ENCODE data around the gene SLC5A3.

Gene SLC5A3

DNA sequence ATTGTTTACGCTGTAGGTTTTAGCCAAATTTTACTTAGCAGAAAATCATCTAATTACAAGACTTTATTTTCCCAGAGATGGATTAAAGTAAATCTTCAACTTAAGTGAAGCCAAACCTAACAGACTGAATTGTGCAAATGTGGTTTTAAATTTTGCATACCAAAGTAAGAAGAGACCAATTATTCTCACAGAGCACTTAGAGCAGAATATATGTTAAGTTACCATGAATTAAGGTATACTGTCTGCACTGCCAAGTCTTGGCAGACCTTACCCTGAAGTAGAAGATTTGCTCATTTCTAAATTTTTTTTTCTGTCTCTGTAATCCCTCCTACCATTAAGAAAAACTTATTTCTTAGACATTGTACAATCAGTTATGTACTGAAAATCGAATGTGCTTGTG lies 24.1 kb downstream of the SLC5A3 start:
- no peak overlapping the region for H3K4me3 ChIP-seq (ENCODE audit: low read depth, low read length)
- TF ChIP-seq, protein P1, sequence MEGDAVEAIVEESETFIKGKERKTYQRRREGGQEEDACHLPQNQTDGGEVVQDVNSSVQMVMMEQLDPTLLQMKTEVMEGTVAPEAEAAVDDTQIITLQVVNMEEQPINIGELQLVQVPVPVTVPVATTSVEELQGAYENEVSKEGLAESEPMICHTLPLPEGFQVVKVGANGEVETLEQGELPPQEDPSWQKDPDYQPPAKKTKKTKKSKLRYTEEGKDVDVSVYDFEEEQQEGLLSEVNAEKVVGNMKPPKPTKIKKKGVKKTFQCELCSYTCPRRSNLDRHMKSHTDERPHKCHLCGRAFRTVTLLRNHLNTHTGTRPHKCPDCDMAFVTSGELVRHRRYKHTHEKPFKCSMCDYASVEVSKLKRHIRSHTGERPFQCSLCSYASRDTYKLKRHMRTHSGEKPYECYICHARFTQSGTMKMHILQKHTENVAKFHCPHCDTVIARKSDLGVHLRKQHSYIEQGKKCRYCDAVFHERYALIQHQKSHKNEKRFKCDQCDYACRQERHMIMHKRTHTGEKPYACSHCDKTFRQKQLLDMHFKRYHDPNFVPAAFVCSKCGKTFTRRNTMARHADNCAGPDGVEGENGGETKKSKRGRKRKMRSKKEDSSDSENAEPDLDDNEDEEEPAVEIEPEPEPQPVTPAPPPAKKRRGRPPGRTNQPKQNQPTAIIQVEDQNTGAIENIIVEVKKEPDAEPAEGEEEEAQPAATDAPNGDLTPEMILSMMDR (IDR thresholded peaks at IDR 0.05; ENCODE audit: low read depth, low read length) = no peak

DNA sequence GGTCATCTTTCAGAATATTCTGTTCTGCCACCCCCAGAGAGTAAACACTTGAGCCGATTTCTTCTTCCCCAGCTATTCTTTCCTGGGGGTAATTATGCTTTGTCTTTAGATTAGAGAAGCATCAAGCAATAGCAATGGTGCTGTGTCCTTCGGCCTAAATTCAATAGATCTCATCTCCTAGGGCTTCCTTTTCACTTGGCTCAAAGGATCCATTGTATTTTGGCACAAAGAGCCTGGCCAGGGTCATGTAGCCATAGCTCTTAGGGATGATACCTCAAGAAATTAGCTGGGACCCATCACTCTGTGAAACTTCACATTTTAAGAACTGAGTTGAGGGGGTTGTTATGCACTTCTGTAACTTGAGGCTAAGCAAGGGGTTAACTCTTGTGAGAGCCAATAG lies 27.0 kb downstream of the SLC5A3 start:
- H3K4me3 ChIP-seq (ENCODE audit: low read depth, low read length) = no peak overlapping the region
- TF ChIP-seq, protein P1 (IDR thresholded peaks at IDR 0.05; ENCODE audit: low read depth, low read length) = no peak

DNA sequence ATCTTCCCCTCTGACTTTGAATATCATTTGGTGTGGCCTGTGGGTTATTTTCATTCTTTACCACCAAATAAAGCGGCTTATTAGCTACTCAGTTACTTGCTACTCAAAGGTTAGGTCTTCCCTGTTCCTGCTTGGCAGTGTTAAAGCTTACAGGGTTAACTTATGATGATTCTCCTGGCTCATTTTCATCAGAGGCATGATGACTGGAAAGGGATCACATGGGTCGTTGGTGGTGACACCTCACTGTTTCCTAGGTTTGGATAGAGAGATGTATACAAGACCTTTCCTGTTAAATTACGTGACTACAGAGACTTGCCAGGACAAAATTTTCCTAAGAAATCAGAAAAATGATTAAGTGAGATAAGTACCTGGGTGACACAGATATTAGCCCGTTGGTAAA lies 27.4 kb downstream of the SLC5A3 start:
- TF ChIP-seq, protein P1 (IDR thresholded peaks at IDR 0.05; ENCODE audit: low read depth, low read length) = no peak
- H3K4me3 ChIP-seq (ENCODE audit: low read depth, low read length) = no peak overlapping the region

DNA sequence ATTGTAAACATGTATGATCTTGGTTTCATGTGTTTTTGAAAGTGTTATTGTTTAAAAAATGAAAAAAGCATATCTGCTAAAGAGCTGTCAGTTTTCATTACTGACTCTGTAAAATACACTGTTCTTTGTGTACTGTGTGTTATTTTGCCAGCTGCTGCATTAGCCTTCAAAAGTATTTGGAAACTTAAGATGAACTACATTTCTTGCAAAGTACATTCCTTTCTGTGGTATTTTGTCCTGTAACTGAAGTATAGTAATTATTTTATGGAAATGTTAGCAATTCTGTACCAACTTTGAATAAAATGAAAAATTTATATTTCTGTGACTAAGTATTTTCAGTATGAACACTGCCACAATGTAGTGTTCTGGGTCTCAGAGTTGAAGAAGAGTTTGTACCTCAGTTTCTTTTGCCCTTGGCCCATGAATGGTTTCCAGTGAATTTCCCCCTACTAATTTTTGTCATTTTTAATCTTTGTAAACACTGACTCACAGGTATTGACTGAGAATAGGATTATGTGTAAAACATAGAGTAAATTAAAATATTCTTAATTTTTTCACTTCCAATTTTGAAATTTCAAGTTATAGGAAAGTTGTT lies 32.7 kb downstream of the SLC5A3 start:
- H3K4me3 ChIP-seq (ENCODE audit: low read depth, low read length) = no peak overlapping the region
- TF ChIP-seq, protein P1 (IDR thresholded peaks at IDR 0.05; ENCODE audit: low read depth, low read length) = no peak

DNA sequence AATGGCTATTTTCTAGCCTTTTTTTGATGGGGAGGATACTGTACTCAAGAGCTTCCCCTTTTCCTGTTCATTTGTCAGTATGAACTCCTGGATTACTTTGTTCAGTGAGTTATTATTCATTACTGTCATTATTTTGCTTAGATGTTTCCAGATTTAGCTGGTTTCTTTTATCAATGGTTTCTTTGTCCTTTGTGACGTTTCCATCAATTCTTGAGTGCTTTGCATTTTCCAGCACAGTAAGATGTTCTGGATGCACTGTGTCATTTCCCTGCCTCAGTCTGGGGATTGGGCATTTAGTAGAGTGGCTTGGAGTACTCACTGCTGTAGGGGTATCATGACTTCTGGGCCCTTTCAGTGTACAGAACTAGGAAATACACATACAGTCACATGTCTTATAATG lies 34.2 kb downstream of the SLC5A3 start:
- TF ChIP-seq, protein P1 (IDR thresholded peaks at IDR 0.05; ENCODE audit: low read depth, low read length) = no peak
- H3K4me3 ChIP-seq (ENCODE audit: low read depth, low read length) = no peak overlapping the region

DNA sequence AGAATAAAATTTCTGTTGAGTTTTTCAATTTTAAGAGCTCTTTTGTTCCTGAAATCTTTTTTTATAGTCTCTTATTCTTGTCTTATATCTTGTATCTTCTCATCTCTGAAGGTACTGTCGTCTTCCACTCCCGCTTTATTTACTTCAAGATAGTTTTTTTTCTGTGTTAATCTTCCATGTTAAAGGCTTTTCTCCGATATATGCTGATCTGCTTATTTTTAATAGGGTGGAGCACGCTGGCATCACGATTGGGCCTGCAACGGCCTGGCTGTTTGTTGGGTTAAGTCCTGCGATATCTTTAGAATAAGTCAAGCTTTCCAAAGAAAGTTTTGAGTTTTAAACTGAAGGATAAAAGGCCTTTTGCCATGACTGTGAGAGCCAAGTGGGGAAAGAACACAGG lies 35.7 kb downstream of the SLC5A3 start:
- TF ChIP-seq, protein P1 (IDR thresholded peaks at IDR 0.05; ENCODE audit: low read depth, low read length) = no peak
- H3K4me3 ChIP-seq (ENCODE audit: low read depth, low read length) = no peak overlapping the region

DNA sequence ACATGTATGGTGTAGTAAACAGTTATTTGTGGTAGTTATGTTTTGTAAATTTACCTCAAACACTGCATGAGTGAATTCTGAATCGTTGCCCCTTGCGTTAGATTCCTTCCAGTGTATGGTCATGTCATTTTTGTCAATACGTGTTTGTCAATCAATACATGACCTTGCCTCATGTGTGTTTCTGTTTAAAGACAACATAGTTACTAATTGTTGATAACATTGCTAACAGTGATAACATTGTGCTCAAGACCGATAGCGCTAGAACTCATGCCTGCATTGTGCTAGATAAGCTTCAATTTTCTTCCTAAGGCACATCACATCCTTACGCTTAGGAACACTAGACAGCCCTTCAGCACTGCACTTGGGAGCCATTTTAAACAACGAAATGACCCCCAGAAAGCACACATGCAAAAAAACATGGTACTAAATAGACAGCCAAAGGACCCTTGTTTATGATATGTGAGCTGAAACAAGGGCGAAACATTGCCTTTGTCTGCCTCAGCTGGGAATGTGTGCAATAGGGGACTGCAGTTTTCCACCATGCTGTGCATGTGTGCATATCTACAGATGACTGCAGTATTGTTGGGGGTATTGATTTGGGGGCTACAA lies 37.3 kb downstream of the SLC5A3 start:
- H3K4me3 ChIP-seq (ENCODE audit: low read depth, low read length) = no peak overlapping the region
- TF ChIP-seq, protein P1 (IDR thresholded peaks at IDR 0.05; ENCODE audit: low read depth, low read length) = no peak
